Measurements from ENCODE around the gene GALC. TPM values are rescaled to one million over a fixed set of nuclear protein-coding genes. Genes with fewer than 3 reads are reported as not detected.

Gene GALC
- total RNA-seq, 1 donor, result 19.2 TPM

DNA sequence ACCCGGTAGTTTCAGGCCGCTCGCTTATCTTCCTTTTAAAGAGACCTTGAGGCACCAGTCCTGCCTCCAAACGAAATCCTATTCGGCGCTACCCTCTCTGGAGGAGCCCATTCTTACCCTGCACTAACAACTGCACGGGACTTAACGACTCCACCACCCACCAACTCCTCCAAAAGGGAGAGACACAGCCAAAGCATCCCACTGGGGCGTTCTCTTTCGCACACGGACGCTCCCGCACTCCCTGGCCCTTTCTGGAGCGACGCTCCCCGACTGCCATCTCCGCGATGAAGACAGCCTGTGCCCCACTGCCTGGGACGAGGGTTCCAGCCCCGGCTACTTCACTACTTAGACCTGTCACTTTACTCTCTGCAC, 650 bp downstream of the GALC start:
- peak overlapping the region; percentile 64 for H3K4me3 ChIP-seq (ENCODE audit: low read depth, low read length)
- TF ChIP-seq, protein P1, sequence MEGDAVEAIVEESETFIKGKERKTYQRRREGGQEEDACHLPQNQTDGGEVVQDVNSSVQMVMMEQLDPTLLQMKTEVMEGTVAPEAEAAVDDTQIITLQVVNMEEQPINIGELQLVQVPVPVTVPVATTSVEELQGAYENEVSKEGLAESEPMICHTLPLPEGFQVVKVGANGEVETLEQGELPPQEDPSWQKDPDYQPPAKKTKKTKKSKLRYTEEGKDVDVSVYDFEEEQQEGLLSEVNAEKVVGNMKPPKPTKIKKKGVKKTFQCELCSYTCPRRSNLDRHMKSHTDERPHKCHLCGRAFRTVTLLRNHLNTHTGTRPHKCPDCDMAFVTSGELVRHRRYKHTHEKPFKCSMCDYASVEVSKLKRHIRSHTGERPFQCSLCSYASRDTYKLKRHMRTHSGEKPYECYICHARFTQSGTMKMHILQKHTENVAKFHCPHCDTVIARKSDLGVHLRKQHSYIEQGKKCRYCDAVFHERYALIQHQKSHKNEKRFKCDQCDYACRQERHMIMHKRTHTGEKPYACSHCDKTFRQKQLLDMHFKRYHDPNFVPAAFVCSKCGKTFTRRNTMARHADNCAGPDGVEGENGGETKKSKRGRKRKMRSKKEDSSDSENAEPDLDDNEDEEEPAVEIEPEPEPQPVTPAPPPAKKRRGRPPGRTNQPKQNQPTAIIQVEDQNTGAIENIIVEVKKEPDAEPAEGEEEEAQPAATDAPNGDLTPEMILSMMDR (IDR thresholded peaks at IDR 0.05; ENCODE audit: insufficient read depth, low read length), result no peak
- peak; percentile 34 for DNase-seq (ENCODE audit: low read depth)

DNA sequence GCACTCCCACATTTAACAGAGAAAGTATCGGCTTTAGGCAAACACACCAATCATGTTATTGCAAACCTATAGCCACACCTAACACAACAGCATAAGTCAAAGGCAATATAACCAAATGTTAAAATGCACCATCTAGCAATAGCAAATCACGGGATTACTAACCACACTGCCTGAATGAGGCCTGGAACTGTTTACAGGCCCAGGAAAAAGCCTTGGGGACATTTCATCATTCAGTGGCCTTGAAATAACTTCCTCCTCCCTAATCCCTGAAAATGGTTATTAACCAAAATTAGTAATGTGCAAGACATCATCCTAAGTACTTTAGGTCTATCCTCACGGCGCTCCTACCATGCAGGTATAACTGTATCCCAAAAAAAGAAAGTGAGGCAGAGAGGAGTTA, 2.3 kb downstream of the GALC start:
- no peak overlapping the region for H3K4me3 ChIP-seq (ENCODE audit: low read depth, low read length)
- no peak for DNase-seq (ENCODE audit: low read depth)
- TF ChIP-seq, protein P1 (IDR thresholded peaks at IDR 0.05; ENCODE audit: insufficient read depth, low read length), result no peak

DNA sequence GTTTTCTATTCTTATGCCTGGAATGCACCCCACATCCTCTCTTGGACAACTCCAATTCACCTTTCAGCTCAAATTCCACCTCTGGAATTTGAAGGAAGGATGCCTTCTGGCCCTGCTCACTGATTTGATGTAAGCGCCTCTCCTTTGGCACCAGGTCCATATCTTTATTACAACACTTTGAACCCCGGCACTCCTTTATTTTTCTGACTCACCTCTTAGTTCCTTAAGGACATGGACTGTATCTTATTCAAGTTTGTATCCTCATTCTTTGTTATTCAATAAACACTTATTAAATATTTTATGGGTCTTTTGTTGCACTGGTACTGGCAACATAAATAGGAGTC, 3.1 kb downstream of the GALC start:
- H3K4me3 ChIP-seq (ENCODE audit: low read depth, low read length), result no peak overlapping the region
- TF ChIP-seq, protein P1 (IDR thresholded peaks at IDR 0.05; ENCODE audit: insufficient read depth, low read length), result no peak
- no peak for DNase-seq (ENCODE audit: low read depth)

DNA sequence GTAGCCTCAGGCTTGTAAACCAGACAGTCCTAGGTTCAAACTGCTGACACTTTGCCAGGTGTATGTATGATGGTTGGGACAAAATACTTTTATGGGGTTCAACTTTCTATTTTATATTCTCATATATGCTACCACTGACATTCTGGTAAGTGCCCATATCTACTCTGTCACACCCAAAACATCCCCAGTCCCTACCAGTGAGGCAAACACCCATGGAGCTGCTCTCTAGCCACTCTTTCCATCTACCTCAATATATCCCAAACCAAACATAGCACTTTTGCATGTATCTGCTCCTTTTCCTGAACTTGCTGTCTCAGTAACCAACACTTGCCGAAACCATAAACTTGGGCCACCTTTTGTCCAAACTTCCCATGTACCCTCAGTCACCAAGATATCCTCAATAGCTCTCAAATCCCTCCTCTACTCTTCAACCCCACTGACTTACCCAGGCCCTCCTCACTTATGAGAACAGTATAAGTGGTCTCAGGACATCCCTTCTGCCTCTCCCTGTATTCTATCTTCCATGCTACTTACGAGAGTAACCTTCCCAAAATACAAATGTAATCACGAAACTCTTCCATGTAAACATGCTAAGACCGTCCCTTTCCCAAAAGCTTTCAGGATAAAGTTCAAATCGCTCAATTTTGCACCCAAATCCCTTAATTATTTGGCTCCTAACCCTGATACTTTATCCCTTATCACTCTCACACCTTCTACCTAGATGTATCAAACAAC, 3.6 kb downstream of the GALC start:
- no peak for DNase-seq (ENCODE audit: low read depth)
- H3K4me3 ChIP-seq (ENCODE audit: low read depth, low read length), result no peak overlapping the region
- TF ChIP-seq, protein P1 (IDR thresholded peaks at IDR 0.05; ENCODE audit: insufficient read depth, low read length), result no peak

DNA sequence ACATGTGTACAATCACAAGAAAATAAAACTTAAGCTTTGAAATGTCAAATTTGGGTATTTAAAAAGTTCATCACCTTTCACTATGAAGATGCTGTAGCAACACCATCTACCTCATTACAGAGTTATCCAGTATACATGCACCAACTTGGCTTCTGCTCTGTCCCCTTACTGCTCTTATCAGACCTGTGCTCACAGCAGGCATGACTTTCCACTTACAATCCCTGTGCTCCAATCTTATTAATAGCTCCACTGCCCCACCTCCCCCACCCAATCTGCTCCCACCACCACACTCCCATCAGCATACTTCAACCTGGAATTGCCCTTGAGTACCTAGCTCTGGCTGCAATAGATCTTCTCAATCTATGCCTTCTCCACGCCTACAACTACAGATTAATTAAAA, 13.3 kb downstream of the GALC start:
- no peak for DNase-seq (ENCODE audit: low read depth)

DNA sequence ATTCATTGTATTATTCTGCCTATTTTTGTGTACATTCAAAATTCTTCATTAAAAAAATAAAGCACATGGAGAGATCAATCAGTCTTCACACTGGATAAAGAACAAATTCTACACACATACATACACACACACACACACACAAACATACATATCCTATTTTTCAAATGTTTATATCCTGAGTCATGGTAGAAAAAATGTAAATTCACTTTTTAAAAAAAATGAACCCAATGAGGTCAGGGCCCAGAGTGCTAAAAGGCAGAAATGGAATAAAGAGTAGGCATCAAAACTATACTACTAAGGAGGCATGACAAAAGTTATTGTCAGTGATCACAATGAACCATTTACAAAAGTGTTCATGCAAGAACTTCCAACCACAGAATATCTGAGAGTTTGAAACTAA, 17.3 kb downstream of the GALC start:
- TF ChIP-seq, protein P1 (IDR thresholded peaks at IDR 0.05; ENCODE audit: insufficient read depth, low read length), result no peak
- DNase-seq (ENCODE audit: low read depth), result no peak
- no peak overlapping the region for H3K4me3 ChIP-seq (ENCODE audit: low read depth, low read length)

More for the DNA sequence above, 13.3 kb downstream of the GALC start:
- TF ChIP-seq, protein P1 (IDR thresholded peaks at IDR 0.05; ENCODE audit: insufficient read depth, low read length), result no peak
- H3K4me3 ChIP-seq (ENCODE audit: low read depth, low read length), result no peak overlapping the region

DNA sequence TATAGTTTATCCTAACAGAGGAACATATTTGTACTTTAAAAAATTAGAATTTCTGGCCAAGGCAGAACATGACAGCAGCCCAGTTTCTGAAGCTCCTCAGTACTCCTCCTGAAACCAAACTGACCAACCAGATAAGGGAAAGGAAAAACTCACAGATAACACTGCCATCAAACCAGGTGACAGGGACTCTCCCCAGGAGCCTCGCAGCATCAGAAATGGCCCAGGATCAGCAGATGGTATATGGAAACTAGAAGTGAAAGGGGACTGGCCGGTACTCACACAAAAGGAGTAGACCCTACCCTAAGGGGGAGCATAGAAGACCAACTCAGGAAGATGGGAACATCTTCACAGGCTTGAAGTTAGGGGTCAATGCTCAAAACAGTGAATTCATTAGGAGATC, 22.0 kb downstream of the GALC start:
- TF ChIP-seq, protein P1 (IDR thresholded peaks at IDR 0.05; ENCODE audit: insufficient read depth, low read length), result no peak

More for the DNA sequence above, 22.0 kb downstream of the GALC start:
- no peak overlapping the region for H3K4me3 ChIP-seq (ENCODE audit: low read depth, low read length)
- no peak for DNase-seq (ENCODE audit: low read depth)

All from fibroblast of the aortic adventitia (primary cell).